Suprapubic skin (tissue), 4 donors: ENCODE measurements around the gene RABGAP1.

Experiments used
- CTCF ChIP-seq, 2 donors: fragments of 200-600 bp in 1 of 2; fragments of 450-650 bp in 1 of 2; sonication (generic) in 1 of 2; IDR thresholded peaks; one replicate each; pipeline ENCODE4 v1.5.1; 2016 to 2019; ENCODE audit warnings: antibody characterized with exemption in 2 of 2, mild to moderate bottlenecking in 1 of 2, moderate library complexity in 1 of 2
- EP300 ChIP-seq: sonication (generic); formaldehyde crosslinking; IDR thresholded peaks from one replicate; pipeline ENCODE4 v1.6.1; 2017; ENCODE audit warnings: antibody characterized with exemption
- POLR2A ChIP-seq, 2 donors: fragments of 450-650 bp; IDR thresholded peaks; one replicate each; pipeline ENCODE4 v1.6.1; 2017; ENCODE audit warnings: antibody characterized with exemption in 2 of 2, mild to moderate bottlenecking in 2 of 2, moderate library complexity in 2 of 2
- POLR2AphosphoS5 ChIP-seq, 3 donors: sonication (generic); formaldehyde crosslinking; IDR thresholded peaks; one replicate each; pipeline ENCODE4 v1.6.1; 2017; ENCODE audit warnings: antibody characterized with exemption in 3 of 3

GRCh38 chr9:123011878-123012528, 71.2 kb downstream of the RABGAP1 start:
- TF ChIP-seq POLR2A (IDR thresholded peaks at IDR 0.05) (no peak), CTCF (IDR thresholded peaks at IDR 0.05) (no peak), EP300 (no peak), POLR2AphosphoS5 (IDR thresholded peaks at IDR 0.05) (no peak)
